GM12891 (cell line): Measurements from ENCODE around the gene ADAM10.

Experiments used
- POLR2A ChIP-seq: IDR thresholded peaks from 2 replicates; pipeline ENCODE4 v1.6.1; 2011; ENCODE audit warnings: low read depth, low read length, control low read depth
- SPI1 ChIP-seq: IDR thresholded peaks from 2 replicates; pipeline ENCODE4 v1.6.1; 2011; ENCODE audit warnings: low read depth, low read length, control low read depth
- TAF1 ChIP-seq: IDR thresholded peaks from 2 replicates; pipeline ENCODE4 v1.6.1; 2011; ENCODE audit warnings: low read depth, low read length, control low read depth

- TF ChIP-seq TAF1 (no peak), SPI1 (no peak), POLR2A (no peak; the same call in 1 of the 2 replicates)
Measured at GRCh38 chr15:58748852-58749531, 515 bp downstream of the ADAM10 start.
